Right renal pelvis (tissue), 4 donors: ENCODE data around the gene TMEM235. TPM values are rescaled to one million over a fixed set of nuclear protein-coding genes. Genes with fewer than 3 reads are reported as not detected.

Source experiments
- DNase-seq, 4 donors: peaks; one replicate each; pipeline ENCODE4 v3.0.0-alpha.2; 2013; ENCODE audit warnings: low read depth in 4 of 4, low spot score in 3 of 4, missing footprints in 1 of 4
- polyA plus RNA-seq, 4 donors: library from polyadenylated mRNA; unstranded; fragments of 120-200 nt; gene quantifications; one replicate each; pipeline ENCODE4 v1.2.1, GENCODE V29; 2013; ENCODE audit not compliant: insufficient read length in 4 of 4

TMEM235 gene
- polyA plus RNA-seq = under 1 TPM in 2 of 4 donors, not detected in 2; 0.05 to 0.12 TPM

- no peak for DNase-seq
These were observed at the start of gene TMEM235 for GRCh38 chr17:78230996-78231935. Gene TMEM235 (plus strand): TSS chr17:78231631. CDS start chr17:78232024, 393 bp downstream.

- DNase-seq = no peak
These were observed 48.9 kb upstream of the TMEM235 start for GRCh38 chr17:78182504-78182903.

- DNase-seq = no peak
These were observed 47.5 kb upstream of the TMEM235 start for GRCh38 chr17:78183916-78184315.

- no peak for DNase-seq
These were observed 47.1 kb upstream of the TMEM235 start for GRCh38 chr17:78184351-78184750.

- no peak for DNase-seq
These were observed 46.6 kb upstream of the TMEM235 start for GRCh38 chr17:78184868-78185267.

DNA sequence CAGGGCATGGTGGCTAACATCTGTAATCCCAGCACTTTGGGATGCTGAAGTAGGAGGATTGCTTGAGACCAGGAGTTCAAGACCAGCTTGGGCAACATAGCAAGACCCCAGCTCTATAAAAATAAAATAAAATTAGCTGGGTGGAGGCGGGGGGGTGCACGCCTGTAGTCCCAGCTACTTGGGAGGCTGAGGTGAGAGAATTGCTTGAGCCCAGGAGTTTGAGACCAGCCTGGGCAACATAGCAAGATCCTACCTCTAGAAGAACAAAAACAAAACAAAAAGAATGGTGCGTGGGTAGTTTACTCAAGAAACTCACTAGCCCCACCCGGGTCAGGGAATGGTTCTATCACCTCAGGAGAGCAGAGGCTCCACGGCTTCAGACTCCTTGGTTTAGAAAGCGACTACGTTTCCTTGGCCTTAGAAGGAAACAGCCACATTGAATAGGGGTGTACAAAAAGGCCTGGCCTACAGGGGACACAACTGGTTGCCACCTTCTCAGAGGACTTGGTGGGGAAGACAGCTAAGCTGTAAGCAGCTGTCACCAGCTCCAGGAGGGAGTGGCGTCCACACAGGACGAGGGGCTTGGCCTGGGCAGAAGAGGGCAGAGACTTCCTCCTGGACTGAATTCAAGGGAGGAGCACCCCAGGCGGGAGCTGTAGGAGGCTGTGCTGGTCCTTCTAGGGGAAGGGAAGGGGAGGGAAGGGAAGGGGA is 45.3 kb upstream of the TMEM235 start:
- no peak for DNase-seq

GRCh38 chr17:78186692-78187595 is 44.5 kb upstream of the TMEM235 start, which contains the start of the genes AFMID and TK1:
Gene AFMID (plus strand): TSS chr17:78187362. CDS start chr17:78187371, 9 bp downstream.
Gene TK1 (minus strand): TSS chr17:78187052. CDS start chr17:78186994, 58 bp downstream.
- peak; percentile 93 to 95 (median 93) for DNase-seq

GRCh38 chr17:78196716-78197115 is 34.7 kb upstream of the TMEM235 start:
- no peak for DNase-seq

GRCh38 chr17:78197147-78197832 is 34.1 kb upstream of the TMEM235 start:
- no peak for DNase-seq

- no peak for DNase-seq
These were observed 31.0 kb upstream of the TMEM235 start for GRCh38 chr17:78200451-78200850.

DNA sequence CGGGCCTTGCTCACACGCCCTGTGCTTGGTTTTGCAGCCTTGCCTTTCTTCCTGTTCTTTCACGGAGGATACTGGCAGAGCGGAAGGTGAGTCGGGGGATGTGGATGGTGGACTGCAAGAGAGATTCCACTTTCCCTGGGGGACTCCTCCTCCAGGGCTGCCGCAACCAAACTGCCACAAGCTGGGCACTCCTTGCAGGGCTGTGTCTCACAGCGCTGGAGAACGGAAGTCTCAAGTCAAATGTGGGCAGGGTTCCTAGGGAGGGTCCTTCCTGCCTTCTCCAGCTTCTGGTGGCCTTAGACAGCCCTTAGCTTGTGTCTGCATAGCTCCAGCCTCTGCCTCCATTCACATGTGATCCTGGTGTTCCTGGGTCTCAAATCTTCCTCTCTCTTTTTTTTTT is 28.8 kb upstream of the TMEM235 start:
- DNase-seq = no peak

DNA sequence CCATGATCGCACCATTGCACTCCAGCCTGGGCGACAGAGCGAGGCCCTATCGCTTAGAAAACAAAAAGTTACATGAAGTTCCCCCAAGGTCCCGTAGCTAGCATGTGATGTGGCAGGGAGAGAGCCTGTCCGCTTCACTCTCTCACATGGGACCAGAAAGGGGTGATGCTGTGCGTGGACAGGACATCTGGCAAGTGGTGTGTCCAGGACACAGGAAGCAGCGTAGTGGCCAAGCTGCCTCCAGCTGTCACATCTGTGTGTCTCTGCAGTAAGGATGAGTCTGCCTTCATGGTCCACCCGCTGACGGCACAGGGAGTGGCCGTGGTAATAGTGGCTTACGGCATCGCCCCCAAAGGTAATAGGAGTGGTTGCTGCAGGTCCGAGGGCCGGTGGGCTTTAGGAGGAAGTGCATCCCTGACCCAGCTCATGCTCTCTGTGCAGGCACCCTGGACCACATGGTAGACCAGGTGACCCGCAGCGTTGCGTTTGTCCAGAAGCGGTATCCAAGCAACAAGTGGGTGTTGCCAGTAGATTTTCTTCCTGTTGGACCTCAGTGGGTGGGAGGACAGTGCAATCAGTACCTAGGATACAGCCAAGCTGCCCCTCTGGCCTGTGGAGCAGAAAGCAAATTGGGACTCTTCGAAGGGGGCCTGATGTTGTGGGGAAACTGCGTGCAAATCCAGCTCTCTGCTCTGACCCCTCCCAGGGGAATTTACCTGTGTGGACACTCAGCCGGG is 26.9 kb upstream of the TMEM235 start:
- no peak for DNase-seq

- DNase-seq = no peak
These were observed 26.2 kb upstream of the TMEM235 start for GRCh38 chr17:78205124-78205775.

GRCh38 chr17:78206298-78206697 is 25.1 kb upstream of the TMEM235 start:
- DNase-seq = no peak

DNA sequence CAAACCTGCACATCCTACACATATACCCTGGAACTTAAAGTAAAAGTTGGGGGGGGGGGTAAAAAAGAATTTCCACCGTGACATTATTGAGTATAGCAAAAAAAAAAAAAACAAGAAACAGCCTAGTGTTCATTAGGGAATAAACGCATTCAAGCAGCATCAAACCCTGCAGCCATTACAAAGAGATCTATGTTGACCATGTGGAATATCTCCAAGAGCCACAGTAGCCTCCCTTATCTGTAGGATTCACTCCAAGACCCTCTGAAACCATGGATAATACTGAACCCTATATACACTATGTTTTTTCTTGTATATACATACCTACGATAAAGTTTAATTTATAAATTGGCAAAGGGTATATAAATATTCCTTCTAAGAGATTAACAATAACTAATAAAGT is 22.9 kb upstream of the TMEM235 start:
- no peak for DNase-seq

GRCh38 chr17:78210111-78210510 is 21.3 kb upstream of the TMEM235 start:
- DNase-seq = no peak

DNA sequence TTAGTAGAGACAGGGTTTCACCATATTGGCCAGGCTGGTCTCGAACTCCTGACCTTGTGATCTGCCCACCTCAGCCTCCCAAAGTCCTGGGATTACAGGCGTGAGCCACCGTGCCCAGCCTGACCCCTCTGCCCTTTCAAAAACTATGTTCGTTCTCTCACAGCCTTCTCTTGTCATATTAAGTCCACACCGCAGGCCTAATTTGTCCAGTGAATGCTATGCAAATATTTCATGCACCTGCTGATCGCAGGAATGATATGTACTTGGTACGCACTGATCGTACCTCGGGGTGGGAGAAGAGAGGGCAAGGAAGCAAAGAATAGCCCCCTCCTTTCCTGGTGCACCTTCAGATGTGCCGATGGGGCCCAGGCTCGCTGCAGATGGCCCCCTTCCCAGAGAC is 20.4 kb upstream of the TMEM235 start:
- no peak for DNase-seq

DNA sequence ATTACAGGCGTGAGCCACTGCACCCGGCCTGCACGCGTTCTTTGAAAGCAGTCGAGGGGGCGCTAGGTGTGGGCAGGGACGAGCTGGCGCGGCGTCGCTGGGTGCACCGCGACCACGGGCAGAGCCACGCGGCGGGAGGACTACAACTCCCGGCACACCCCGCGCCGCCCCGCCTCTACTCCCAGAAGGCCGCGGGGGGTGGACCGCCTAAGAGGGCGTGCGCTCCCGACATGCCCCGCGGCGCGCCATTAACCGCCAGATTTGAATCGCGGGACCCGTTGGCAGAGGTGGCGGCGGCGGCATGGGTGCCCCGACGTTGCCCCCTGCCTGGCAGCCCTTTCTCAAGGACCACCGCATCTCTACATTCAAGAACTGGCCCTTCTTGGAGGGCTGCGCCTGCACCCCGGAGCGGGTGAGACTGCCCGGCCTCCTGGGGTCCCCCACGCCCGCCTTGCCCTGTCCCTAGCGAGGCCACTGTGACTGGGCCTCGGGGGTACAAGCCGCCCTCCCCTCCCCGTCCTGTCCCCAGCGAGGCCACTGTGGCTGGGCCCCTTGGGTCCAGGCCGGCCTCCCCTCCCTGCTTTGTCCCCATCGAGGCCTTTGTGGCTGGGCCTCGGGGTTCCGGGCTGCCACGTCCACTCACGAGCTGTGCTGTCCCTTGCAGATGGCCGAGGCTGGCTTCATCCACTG is 17.3 kb upstream of the TMEM235 start, which contains the start of gene BIRC5:
Gene BIRC5 (plus strand): TSS at position 238 of the 690 bp plus-strand sequence. CDS start 64 bp downstream, at position 302.
- peak; percentile 63 to 70 (median 68) for DNase-seq
